EH (cell line): ENCODE measurements around the gene KRTCAP3.

Experiments
- DNase-seq: peaks from one replicate; pipeline ENCODE4 v3.0.0-alpha.2; 2015; ENCODE audit warnings: low read depth

KRTCAP3 gene

DNA sequence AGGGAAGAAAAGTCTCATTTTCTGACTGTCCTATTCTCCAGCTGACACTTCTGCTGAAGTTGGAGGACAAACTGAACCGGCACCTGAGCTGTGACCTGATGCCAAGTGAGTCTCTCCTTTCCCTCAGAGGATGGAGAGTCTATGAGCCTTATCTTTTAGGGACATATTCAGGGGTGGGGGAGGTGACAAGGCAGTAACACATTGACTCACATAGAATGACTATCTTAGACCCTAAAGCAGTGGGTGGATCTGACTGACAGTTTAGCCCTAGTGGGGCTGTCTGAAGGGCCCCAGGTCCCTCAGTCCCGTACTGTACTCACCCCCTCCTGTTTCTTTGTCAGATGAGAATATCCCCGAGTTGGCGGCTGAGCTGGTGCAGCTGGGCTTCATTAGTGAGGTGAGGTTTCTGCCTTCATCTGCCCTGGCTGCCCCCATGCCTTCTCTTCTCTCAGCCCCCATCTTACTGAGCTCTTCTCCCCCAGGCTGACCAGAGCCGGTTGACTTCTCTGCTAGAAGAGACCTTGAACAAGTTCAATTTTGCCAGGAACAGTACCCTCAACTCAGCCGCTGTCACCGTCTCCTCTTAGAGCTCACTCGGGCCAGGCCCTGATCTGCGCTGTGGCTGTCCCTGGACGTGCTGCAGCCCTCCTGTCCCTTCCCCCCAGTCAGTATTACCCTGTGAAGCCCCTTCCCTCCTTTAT, 805 bp upstream of the KRTCAP3 start:
- no peak for DNase-seq

GRCh38 chr2:27442920-27443282, 720 bp downstream of the KRTCAP3 start:
- DNase-seq = peak; percentile 8

DNA sequence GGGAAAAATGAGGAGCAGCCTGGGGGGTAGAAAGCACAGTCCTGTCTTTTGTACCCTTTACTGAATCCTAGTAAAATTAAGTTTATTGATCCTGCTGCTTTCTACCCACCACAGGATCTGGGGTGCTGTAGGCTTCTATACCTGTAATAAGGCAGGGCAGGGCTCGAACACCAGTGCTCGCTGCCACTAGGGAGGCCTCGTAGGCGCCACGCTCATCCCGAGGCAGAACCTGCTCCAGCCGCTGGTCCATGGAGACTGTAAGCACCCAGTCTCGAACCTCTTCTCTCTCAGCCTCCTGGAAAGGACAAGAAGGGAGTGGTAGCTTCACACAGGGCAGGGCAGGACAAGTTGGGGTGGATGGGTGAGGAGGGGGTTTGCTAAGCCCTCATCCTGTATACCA, 3.0 kb downstream of the KRTCAP3 start:
- no peak for DNase-seq

DNA sequence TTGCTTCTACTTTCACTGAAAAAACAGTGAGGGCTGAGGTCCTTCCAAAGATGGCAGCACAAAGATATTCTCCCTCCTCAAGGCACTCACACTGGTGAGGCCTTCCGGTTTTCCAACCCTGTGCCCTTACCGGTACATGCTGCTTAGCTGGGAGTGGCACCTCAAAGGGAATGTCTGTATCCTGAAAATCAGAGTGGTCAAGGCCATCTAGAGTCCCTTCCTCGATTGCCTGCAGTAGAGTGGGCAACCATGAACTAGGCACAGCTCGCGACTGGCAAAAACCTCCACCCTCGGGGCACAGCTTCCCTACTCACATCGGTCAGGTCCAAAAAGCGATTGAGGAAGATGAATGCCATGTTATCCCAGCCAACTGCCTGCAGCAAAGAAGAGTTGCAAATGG, 3.4 kb downstream of the KRTCAP3 start:
- no peak for DNase-seq

GRCh38 chr2:27446057-27446456, 3.9 kb downstream of the KRTCAP3 start:
- DNase-seq = no peak

DNA sequence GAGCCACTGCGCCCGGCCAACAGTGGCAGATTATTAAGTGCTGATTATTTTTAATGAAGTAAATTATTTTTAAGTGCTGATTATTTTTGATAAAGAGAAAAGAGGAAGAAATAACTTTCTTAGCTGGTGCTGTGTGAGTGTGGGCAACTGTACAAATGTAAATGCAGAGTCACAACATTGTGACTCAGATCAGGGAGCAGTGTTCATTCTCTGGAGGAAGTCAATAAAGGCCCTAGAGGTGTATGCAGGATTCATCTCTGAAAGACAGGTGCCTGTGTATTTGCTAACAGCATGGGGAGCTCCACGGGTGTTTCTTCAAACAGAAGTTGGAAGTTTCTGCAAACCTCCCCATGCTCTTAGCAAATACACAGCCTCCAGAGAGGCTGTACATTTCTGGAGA, 6.2 kb downstream of the KRTCAP3 start:
- DNase-seq = no peak

DNA sequence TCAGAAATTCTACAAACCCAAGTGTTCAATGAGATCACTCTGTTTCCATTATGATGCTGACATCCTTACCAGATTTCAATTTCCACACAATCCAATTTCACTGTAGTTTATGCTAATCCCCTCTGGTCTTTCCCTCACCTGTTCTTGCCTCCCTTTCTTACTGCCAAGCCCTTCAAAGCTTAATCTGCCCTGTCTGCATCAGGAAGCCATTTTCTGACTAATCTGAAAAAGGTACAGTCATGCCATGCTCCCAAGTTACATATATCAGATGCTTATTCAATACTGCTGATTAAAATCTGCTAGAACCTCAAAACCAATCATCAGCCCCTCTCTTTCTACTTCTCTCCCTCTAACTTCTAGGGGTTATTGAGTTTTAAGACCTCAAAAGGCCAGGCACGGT, 8.9 kb downstream of the KRTCAP3 start:
- no peak for DNase-seq

- no peak for DNase-seq
Observed at GRCh38 chr2:27453968-27454367, 11.8 kb downstream of the KRTCAP3 start.

GRCh38 chr2:27461118-27461517, 18.9 kb downstream of the KRTCAP3 start:
- DNase-seq = no peak

- DNase-seq = no peak
Observed at GRCh38 chr2:27464443-27464842, 22.3 kb downstream of the KRTCAP3 start.

DNA sequence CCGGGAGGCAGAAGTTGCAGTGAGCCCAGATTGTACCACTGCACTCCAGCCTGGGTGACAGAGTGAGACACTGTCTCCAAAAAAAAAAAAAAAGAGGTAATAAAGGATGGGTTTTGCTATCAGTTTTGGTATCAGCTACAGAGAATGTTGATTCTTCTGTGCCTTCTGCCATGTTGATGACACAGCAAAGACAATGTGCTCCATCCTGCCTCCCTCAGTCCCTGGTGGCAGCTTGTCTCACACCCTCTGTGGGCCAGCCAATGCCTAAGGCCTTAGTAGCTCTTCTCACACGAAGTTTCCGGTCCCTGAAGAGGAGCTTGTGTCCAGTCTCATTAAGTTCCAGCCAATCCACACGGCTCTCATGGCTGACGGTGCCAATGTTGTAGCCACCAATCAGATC, 29.8 kb downstream of the KRTCAP3 start:
- no peak for DNase-seq

- no peak for DNase-seq
Observed at GRCh38 chr2:27485496-27485895, 43.3 kb downstream of the KRTCAP3 start.

GRCh38 chr2:27489118-27489497, 46.9 kb downstream of the KRTCAP3 start:
- DNase-seq = peak; percentile 25

DNA sequence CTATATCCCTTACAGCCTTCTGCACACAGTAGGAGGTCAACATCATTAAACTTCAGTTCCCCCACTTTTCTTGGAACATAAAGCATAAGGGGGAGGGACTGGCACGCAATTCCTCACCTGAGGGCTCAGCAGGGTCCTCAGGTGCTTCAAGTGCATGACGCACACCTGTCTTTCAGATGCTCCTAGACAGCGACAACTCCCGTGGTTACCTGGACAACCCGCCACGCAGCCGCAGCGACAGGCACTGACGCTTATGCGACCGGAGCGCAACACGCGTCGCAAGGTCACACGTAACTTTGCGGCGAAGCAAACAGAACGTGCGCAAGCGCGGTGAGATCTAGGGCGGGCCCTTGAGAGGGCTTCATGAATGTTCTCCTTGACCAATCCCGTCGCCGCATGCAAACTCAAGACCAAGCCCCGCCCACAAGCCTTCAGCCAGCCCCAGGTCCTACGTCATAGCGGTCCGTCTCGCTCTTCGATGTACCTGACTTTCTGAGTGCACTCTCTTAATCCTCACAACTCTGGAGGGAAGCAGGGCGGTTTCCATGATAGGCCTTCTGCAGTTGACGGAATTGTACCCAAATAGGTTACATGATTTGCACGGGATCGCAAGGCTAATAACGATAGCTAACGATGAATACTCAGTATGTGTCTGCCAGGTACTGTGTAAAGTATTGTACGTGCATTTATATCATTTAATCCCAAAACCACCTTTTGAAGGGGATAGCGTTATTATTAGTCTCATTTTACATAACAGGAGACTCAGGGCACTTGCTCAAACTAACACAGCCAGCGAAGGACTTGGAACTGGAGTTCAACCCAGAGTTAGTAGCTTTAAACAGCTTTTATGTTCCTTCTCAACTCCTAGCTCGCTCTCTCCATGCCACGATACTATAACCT, 47.6 kb downstream of the KRTCAP3 start, which contains the start of gene IFT172:
Gene IFT172 (minus strand): TSS at position 246 of the 900 bp plus-strand sequence. CDS start 90 bp downstream, at position 156.
- DNase-seq = peak; percentile 99

DNA sequence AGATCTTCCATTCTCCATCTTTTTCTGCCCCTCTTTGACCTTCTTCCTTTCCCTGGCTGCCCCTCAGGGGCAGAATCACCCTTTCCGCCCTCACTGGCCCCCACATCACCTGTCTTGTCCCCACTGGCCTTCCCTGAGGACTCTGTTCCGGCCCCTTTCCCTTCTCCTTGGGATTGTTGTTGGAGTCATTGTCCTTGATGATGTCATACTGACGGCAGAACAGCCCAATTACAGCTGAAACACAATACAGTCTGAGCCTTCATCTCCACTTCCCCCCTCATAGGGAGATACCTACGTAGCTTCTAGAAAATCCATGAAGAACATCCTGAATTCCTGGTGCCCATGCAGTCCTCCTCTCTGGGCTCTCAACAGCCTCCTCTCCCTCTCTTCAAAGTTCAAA, 50.4 kb downstream of the KRTCAP3 start:
- DNase-seq = no peak

- no peak for DNase-seq
Observed at GRCh38 chr2:27493948-27494283, 51.7 kb downstream of the KRTCAP3 start.
